Activated T-cell treated with anti-CD3 and anti-CD28 coated beads, Interleukin-2, amount 50 U/mL, for 1 hour (primary cell): ENCODE measurements around the gene CEP63.
"Not testable (repeated sequence)": the region's sequence is repeated elsewhere in the genome, so short reads cannot be mapped to it uniquely, and the experiment has no call there.

ENCODE experiments used
- DNase-seq: peaks from one replicate; pipeline ENCODE4 v3.0.0-alpha.2; 2020

Gene CEP63

GRCh38 chr3:134590766-134591165 is 104.9 kb downstream of the CEP63 start:
- DNase-seq = no peak

- no peak for DNase-seq
Observed at GRCh38 chr3:134592806-134593205, 106.9 kb downstream of the CEP63 start.

GRCh38 chr3:134594331-134594741 is 108.5 kb downstream of the CEP63 start:
- DNase-seq = no peak

DNA sequence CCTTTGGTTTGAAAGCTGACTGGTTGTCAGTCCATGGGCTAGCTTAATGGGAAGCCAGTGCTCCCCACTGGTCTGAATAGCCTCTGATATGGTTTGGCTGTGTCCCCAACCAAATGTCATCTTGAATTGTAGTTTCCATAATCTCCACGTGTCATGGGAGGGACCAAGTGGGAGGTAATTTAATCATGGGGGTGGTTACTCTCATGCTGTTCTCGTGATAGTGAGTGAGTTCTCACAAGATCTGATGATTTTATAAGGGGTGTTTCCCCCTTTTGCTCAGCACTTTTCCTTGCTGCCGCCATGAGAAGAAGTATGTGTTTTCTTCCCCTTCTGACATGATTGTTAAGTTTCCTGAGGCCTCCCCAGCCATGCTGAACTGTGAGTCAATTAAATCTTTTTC is 109.1 kb downstream of the CEP63 start:
- not testable (repeated sequence) for DNase-seq

DNA sequence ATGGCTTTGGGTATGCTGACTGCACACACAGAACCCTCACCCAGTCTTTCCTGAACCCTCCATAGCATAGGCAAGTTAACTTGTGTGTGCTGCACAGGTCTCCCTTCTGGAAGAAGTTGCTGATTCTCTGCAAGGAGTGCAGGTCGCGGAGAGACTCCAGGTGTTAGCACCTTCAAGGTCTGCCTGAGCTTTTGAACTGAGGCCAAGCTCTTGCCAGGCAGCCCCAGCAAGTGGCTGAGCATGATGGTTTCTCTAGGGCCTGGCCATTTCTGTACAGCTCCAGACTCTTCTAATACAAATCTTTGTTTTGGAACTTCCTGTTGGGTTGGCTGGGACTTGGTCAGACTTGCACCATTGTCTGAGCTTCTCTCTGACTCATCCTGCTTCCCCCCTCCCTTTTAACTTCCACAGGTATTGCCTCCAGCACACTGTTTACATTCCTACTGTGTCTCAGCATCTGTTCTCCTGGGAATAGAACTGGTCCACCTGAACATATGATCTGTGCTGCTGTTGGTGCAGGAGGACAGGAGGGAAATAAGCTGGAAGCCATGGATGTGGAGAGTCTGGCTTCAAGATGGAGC is 111.6 kb downstream of the CEP63 start:
- DNase-seq = no peak

GRCh38 chr3:134598763-134599545 is 113.1 kb downstream of the CEP63 start:
- DNase-seq = no peak

DNA sequence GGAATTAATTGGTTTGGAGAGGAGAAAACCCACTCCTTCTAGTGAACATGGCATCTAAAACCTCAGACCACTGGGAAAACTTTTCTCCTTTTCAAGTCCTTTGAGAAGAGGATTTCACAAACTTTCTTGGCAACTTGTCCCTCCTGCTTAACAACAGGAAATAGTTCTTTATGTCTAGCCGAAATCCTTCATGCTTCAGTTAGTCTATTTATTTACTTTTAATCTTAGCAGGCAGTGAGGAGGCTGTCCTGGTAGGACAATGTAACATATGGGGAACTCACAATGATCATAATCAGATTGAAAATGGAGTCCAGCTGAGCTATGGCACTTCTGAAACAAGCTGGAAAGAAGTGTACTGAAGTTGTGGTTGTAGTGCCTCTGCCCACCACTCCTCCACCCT is 114.3 kb downstream of the CEP63 start:
- no peak for DNase-seq

DNA sequence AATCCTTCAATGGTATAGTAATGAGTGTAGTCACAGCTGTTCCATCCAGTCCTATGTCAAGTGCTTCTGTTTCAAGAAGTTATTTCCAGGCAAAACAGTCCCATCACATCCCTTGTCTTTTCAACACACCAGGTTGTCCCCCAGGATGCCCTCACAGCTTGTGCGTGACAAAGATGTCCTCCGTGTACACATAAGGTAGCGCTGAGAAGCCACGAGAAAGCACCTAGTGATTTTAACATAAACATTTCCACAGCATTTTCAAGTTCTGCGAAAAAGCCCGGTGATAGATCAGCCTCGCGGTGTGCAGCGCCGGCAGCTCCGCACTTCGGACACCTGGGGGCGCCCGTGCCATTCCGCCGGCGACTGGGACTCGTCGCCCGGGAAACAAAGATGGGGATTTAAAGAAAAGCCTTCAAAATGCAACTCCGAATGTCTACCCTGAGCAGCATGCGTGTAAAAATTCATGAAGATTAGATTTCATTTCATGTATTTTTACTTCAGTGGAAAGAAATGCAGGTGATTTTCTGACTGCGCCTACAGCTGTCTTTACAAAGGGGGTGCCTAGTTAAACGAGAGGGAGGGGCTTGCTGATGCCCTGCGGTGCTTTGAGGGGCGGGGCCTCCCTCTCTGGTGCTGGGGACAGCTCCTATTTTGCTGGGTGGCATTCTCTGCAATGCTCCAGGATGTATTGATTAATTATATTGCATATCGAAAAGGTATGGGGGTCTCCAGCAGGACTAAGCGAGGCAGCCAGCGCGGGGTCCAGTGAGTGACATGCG is 115.0 kb downstream of the CEP63 start:
- DNase-seq = peak; percentile 64

GRCh38 chr3:134601539-134602439 is 115.9 kb downstream of the CEP63 start:
- DNase-seq = no peak

- no peak for DNase-seq
Observed at GRCh38 chr3:134602440-134602814, 116.6 kb downstream of the CEP63 start.

DNA sequence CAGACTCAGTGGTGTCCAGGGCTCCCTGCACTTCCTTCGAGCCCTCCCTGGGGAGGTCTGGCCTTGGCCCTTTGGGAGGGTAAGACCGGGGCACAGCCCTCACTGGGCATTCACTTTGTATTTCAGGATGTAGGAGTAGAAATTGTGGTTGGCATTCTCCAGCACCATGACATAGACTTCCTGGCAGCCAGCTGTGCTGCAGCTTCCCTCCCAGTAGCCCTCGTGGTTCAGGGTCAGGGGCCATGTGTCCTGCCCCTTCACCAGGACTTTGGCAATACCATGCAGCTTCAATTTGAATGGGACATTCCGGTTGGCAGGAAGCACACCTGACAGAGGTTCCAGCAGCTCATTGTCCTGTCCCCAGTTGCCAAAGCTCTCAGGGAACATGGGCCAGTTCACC is 117.6 kb downstream of the CEP63 start:
- no peak for DNase-seq

DNA sequence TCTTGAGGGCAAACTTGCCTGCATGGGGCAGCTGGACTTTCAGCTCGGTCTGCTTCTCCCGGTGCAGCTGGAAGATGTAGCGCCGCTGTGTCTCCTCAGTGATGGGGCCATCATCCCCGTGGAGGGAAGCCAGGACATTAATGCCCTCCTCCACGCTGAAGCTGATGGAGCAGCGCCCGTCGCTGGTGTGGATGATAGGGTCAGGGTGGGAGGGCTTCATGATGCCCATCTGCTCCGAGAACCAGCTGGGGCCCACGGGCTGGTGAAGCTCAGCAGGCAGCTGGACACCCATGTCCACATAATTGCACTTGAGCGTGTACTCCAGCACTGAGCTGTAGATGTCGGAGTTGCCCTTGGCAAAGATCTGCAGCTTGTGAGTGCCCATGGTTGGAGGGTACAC is 118.1 kb downstream of the CEP63 start:
- DNase-seq = no peak

- no peak for DNase-seq
Observed at GRCh38 chr3:134605556-134605955, 119.7 kb downstream of the CEP63 start.

DNA sequence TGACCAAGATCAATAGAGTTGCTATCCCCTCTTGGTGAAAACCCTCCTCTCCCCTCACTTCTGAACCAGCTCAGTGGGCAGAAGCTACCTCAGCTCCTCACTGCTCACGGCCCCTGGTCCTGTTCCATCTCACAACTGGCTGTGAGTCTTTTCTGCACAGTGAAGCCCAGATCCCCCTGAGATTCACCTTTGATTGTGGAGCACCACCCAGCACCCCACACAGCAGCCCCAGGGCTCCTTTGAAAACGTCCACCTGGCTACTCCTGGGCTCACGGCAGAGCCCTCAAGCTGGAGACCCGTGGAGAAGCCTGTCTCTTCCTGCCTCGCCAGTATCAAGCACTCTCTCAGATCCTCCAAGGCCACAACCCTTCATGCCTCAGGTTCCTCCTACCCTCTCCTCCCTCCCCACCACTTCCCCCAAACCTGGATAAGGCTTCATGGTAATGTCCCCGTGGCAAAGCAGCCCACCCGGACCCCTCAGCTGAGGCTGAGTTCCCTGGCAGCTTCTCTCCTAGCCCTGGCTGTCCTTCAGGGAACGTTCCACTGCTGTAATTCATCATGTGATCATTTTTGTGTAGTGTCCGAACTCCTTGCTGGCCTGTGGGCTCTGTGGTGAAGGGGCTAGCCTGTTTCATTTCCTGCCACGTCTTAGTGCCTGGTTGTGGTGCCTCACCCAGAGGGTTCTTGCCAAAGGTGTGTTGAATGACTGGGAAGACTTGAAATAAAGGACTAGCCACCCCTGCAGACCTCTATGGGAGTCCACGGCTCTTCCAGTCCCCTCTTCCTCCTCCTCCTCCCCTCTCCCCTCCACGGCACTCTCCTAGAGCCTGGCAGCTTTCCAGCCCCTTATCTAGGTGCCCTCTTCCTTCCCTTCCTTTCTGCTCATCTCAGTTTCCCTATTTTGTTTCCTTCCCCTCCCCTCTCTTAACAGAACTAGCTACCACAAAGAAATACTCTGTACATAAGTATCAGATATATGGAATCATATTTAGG is 120.5 kb downstream of the CEP63 start:
- DNase-seq = no peak

GRCh38 chr3:134607054-134608022 is 121.5 kb downstream of the CEP63 start:
- no peak for DNase-seq

GRCh38 chr3:134608023-134608770 is 122.3 kb downstream of the CEP63 start:
- DNase-seq = no peak

GRCh38 chr3:134608771-134609435 is 123.0 kb downstream of the CEP63 start:
- DNase-seq = no peak

DNA sequence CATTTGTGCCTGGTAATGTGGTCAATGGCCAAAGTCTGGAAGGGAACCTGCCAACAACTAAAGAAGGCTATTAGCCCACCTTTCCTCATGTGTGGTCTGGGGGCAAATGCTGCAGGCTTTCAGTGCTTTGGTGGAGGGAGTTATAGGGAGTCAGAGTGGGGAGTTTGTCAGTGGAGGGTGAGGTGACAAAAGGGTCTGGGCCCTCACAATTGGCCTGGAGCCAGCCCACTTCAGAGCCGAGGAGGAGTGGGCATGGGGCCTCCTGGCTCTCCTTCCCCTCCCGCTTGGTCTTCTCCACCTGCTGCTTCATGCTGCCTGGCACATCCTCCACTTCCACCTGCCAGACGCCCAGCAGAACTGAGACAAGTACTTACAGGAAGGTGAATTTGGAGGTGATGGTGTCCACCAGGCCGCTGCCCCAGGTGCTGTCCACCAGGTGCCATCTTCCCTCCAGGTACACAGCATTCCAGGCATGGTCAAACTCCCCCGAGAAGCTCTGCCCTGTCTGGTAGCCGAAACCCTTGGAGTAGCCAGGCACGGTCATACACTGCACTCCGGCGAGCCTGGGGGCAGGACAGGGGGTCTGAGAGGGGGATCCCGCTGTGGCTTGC is 124.1 kb downstream of the CEP63 start:
- no peak for DNase-seq
